H9 (cell line): ENCODE measurements around the gene LDLR. TPM values are rescaled to one million over a fixed set of nuclear protein-coding genes. Genes with fewer than 3 reads are reported as not detected.

Source experiments
- DNase-seq: peaks from one replicate; pipeline ENCODE4 v3.0.0-alpha.2; 2017
- H2AFZ ChIP-seq: one replicate; pipeline ENCODE4 v1.6.1; 2013; ENCODE audit warnings: mild to moderate bottlenecking, low read length, control low read depth, moderate library complexity
- H2AK5ac ChIP-seq: 2 replicates; pipeline ENCODE4 v1.6.1; 2013; ENCODE audit warnings: low read length, control low read depth, mixed read lengths; ENCODE audit not compliant: insufficient read length
- H2BK120ac ChIP-seq: one replicate; pipeline ENCODE4 v1.6.1; 2013; ENCODE audit warnings: low read depth, mild to moderate bottlenecking, low read length, control low read depth, inconsistent platforms; ENCODE audit not compliant: poor library complexity, severe bottlenecking
- H2BK12ac ChIP-seq: 2 replicates; pipeline ENCODE4 v1.6.1; 2013; ENCODE audit warnings: low read length, control low read depth, mixed read lengths, low read depth; ENCODE audit not compliant: insufficient read length
- H2BK15ac ChIP-seq: 2 replicates; pipeline ENCODE4 v1.6.1; 2013; ENCODE audit warnings: low read depth, low read length, control low read depth
- H2BK20ac ChIP-seq: one replicate; pipeline ENCODE4 v1.6.1; 2013; ENCODE audit warnings: low read depth, mild to moderate bottlenecking, low read length, control low read depth, inconsistent platforms; ENCODE audit not compliant: poor library complexity, severe bottlenecking
- H2BK5ac ChIP-seq: 2 replicates; pipeline ENCODE4 v1.6.1; 2013; ENCODE audit warnings: low read length, control low read depth, mixed read lengths; ENCODE audit not compliant: insufficient read length
- H3K14ac ChIP-seq: 2 replicates; pipeline ENCODE4 v1.6.1; 2013; ENCODE audit warnings: low read length, control low read depth; ENCODE audit not compliant: insufficient read depth
- H3K18ac ChIP-seq: 2 replicates; pipeline ENCODE4 v1.6.1; 2013; ENCODE audit warnings: low read depth, mild to moderate bottlenecking, mixed read lengths, low read length, control low read depth; ENCODE audit not compliant: insufficient read length
- H3K23ac ChIP-seq: 2 replicates; pipeline ENCODE4 v1.6.1; 2013; ENCODE audit warnings: low read length, control low read depth, mixed read lengths, low read depth; ENCODE audit not compliant: insufficient read length
- H3K23me2 ChIP-seq: 2 replicates; pipeline ENCODE4 v1.6.1; 2013; ENCODE audit warnings: low read depth, mild to moderate bottlenecking, mixed read lengths, low read length, control low read depth; ENCODE audit not compliant: insufficient read length, poor library complexity, severe bottlenecking
- H3K27ac ChIP-seq: 2 replicates; pipeline ENCODE4 v1.5.1; 2013; ENCODE audit warnings: low read length, control low read depth, mixed read lengths, low read depth; ENCODE audit not compliant: insufficient read length
- H3K27me3 ChIP-seq: 2 replicates; pipeline ENCODE4 v1.6.1; 2013; ENCODE audit warnings: low read length, control low read depth, inconsistent platforms; ENCODE audit not compliant: insufficient read depth
- H3K4ac ChIP-seq: 2 replicates; pipeline ENCODE4 v1.6.1; 2013; ENCODE audit warnings: low read depth, mild to moderate bottlenecking, control low read depth, inconsistent platforms, low read length, moderate library complexity
- H3K4me1 ChIP-seq: 2 replicates; pipeline ENCODE4 v1.6.1; 2013; ENCODE audit warnings: low read length, control low read depth, inconsistent platforms; ENCODE audit not compliant: insufficient read depth
- H3K4me2 ChIP-seq: 2 replicates; pipeline ENCODE4 v1.6.1; 2013; ENCODE audit warnings: low read length, control low read depth, mixed read lengths; ENCODE audit not compliant: insufficient read length, insufficient read depth
- H3K56ac ChIP-seq: 2 replicates; pipeline ENCODE4 v1.6.1; 2013; ENCODE audit warnings: low read depth, mild to moderate bottlenecking, mixed read lengths, low read length, control low read depth; ENCODE audit not compliant: insufficient read length
- H3K79me1 ChIP-seq: 2 replicates; pipeline ENCODE4 v1.6.1; 2013; ENCODE audit warnings: low read depth, mild to moderate bottlenecking, moderate library complexity, low read length, control low read depth, inconsistent platforms; ENCODE audit not compliant: insufficient read depth, poor library complexity, severe bottlenecking
- H3K79me2 ChIP-seq: 2 replicates; pipeline ENCODE4 v1.6.1; 2013; ENCODE audit warnings: low read length, control low read depth, inconsistent platforms; ENCODE audit not compliant: insufficient read depth
- H3K9ac ChIP-seq: 2 replicates; pipeline ENCODE4 v1.6.1; 2013; ENCODE audit warnings: low read length, control low read depth, mixed read lengths; ENCODE audit not compliant: insufficient read length; ENCODE audit errors: extremely low read depth
- H3K9me3 ChIP-seq: one replicate; pipeline ENCODE4 v1.6.1; 2013; ENCODE audit warnings: low read depth, low read length, inconsistent platforms; ENCODE audit not compliant: control insufficient read depth
- H3T11ph ChIP-seq: one replicate; pipeline ENCODE4 v1.6.1; 2013; ENCODE audit warnings: mild to moderate bottlenecking, low read length, control low read depth, inconsistent platforms
- H4K20me1 ChIP-seq: one replicate; pipeline ENCODE4 v1.6.1; 2013; ENCODE audit not compliant: control insufficient read depth, insufficient read length, insufficient read depth
- H4K5ac ChIP-seq: 2 replicates; pipeline ENCODE4 v1.6.1; 2013; ENCODE audit warnings: low read depth, mild to moderate bottlenecking, mixed read lengths, low read length, control low read depth; ENCODE audit not compliant: insufficient read length
- H4K8ac ChIP-seq: replicated peaks from 2 replicates; pipeline ENCODE4 v1.6.1; 2013; ENCODE audit warnings: low read length, control low read depth, mixed read lengths, low read depth; ENCODE audit not compliant: insufficient read length
- H4K91ac ChIP-seq: 2 replicates; pipeline ENCODE4 v1.6.1; 2013; ENCODE audit warnings: low read depth, mild to moderate bottlenecking, moderate library complexity, mixed read lengths, low read length, control low read depth; ENCODE audit not compliant: insufficient read length
- H3K27ac Mint-ChIP-seq, 3 experiments: 2 replicates in 2 of 3; 3 replicates in 1 of 3; pipeline ENCODE4 v1.8.0; 2020 to 2021; ENCODE audit warnings: mixed read lengths in 3 of 3, mild to moderate bottlenecking in 1 of 3, moderate library complexity in 1 of 3
- H3K27me3 Mint-ChIP-seq: 2 replicates; pipeline ENCODE4 v1.8.0; 2021; ENCODE audit warnings: low read depth, mild to moderate bottlenecking, moderate library complexity, mixed read lengths
- H3K36me3 Mint-ChIP-seq, 3 experiments: 2 replicates in 2 of 3; 3 replicates in 1 of 3; pipeline ENCODE4 v1.8.0; 2020 to 2021; ENCODE audit warnings: low read depth in 3 of 3, mixed read lengths in 3 of 3; ENCODE audit not compliant: insufficient read depth in 1 of 3
- H3K4me1 Mint-ChIP-seq, 2 experiments: 2 replicates each; pipeline ENCODE4 v1.8.0; 2020; ENCODE audit warnings: mixed read lengths in 2 of 2
- H3K4me3 Mint-ChIP-seq, 2 experiments: 2 replicates in 1 of 2; 3 replicates in 1 of 2; pipeline ENCODE4 v1.8.0; 2020 to 2021; ENCODE audit warnings: mild to moderate bottlenecking in 2 of 2, mixed read lengths in 2 of 2, moderate library complexity in 1 of 2
- H3K9me3 Mint-ChIP-seq, 2 experiments: 2 replicates in 1 of 2; 3 replicates in 1 of 2; pipeline ENCODE4 v1.8.0; 2020; ENCODE audit warnings: mild to moderate bottlenecking in 2 of 2, mixed read lengths in 2 of 2, moderate library complexity in 1 of 2
- WGBS: extraction: QIAGEN DNeasy Blood & Tissue Kit; methylation state at CpG from one replicate; pipeline ENCODE4 v1.1.7; 2013; ENCODE audit warnings: missing lambda C conversion rate, low lambda C conversion rate, mixed read lengths; ENCODE audit not compliant: insufficient read length; ENCODE audit errors: extremely low coverage; 5-methylcytosine and 5-hydroxymethylcytosine counted together
- total RNA-seq: library from RNA; stranded (reverse); gene quantifications from 2 replicates; pipeline ENCODE4 v1.2.1, GENCODE V29; 2021
- TF ChIP-seq, protein P1 (sequence below): fragments of 200-600 bp; sonication (generic); conservative IDR thresholded peaks from 3 replicates; pipeline ENCODE4 v1.8.0; 2021; ENCODE audit warnings: antibody characterized with exemption, mild to moderate bottlenecking

Gene LDLR
- total RNA-seq, 1 experiment from 2014 or later = 92.7 TPM

- TF ChIP-seq, protein P1, sequence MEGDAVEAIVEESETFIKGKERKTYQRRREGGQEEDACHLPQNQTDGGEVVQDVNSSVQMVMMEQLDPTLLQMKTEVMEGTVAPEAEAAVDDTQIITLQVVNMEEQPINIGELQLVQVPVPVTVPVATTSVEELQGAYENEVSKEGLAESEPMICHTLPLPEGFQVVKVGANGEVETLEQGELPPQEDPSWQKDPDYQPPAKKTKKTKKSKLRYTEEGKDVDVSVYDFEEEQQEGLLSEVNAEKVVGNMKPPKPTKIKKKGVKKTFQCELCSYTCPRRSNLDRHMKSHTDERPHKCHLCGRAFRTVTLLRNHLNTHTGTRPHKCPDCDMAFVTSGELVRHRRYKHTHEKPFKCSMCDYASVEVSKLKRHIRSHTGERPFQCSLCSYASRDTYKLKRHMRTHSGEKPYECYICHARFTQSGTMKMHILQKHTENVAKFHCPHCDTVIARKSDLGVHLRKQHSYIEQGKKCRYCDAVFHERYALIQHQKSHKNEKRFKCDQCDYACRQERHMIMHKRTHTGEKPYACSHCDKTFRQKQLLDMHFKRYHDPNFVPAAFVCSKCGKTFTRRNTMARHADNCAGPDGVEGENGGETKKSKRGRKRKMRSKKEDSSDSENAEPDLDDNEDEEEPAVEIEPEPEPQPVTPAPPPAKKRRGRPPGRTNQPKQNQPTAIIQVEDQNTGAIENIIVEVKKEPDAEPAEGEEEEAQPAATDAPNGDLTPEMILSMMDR = no peak
- H3K9me3 Mint-ChIP-seq = no peaks in the 10 kb centered on the region
- no CpG with 5 or more reads among the region's 10 CpGs for WGBS
These were observed 44.8 kb upstream of the LDLR start for GRCh38 chr19:11044431-11044830.

More at GRCh38 chr19:11044431-11044830, 44.8 kb upstream of the LDLR start:
- no peak for DNase-seq
- Histone ChIP-seq H3K27me3 (no peaks in the 10 kb centered on the region), H3K18ac (no peak overlapping the region), H3K56ac (no peak overlapping the region), H3K23ac (no peak overlapping the region), H3K79me2 (no peaks in the 10 kb centered on the region), H3K27ac (no peak overlapping the region), H2BK5ac (no peak overlapping the region), H3K9ac (no peak overlapping the region), H3K9me3 (no peaks in the 10 kb centered on the region), H4K5ac (no peak overlapping the region), H4K91ac (no peak overlapping the region), H3K4me2 (no peak overlapping the region), H3K23me2 (no peaks in the 10 kb centered on the region), H3K4ac (no peak overlapping the region), H4K20me1 (no peaks in the 10 kb centered on the region), H4K8ac (no peak overlapping the region), H3K14ac (no peak overlapping the region), H3K4me1 (no peaks in the 10 kb centered on the region), H2AK5ac (no peak overlapping the region), H3K79me1 (no peaks in the 10 kb centered on the region), H2BK15ac (no peak overlapping the region), H2BK20ac (no peak overlapping the region), H2AFZ (no peak overlapping the region), H3T11ph (no peak overlapping the region), H2BK120ac (no peak overlapping the region), H2BK12ac (no peak overlapping the region)
- no peak overlapping the region for H3K4me3 Mint-ChIP-seq
- peaks cover 44 to 78% (median 69%) of the 10 kb centered on the region in 3 experiments; a peak in 6 of 7 replicates for H3K36me3 Mint-ChIP-seq
- H3K27ac Mint-ChIP-seq = no peak overlapping the region; a peak in 1 of 7 replicates
- H3K27me3 Mint-ChIP-seq = no peaks in the 10 kb centered on the region
- no peaks in the 10 kb centered on the region for H3K4me1 Mint-ChIP-seq
